GM23338 (cell line): ENCODE results near the gene MAN1B1. TPM values are rescaled to one million over a fixed set of nuclear protein-coding genes. Genes with fewer than 3 reads are reported as not detected.

Experiments used
- ATAC-seq: fragments of 200-7000 bp; cut with Tn5 transposase; 3 replicates; pipeline ENCODE4 v1.9.1; 2020
- DNase-seq: peaks from one replicate; pipeline ENCODE4 v3.0.0-alpha.2; 2015; ENCODE audit warnings: low spot score
- H2AFZ ChIP-seq: fragments of 200-600 bp; sonication (generic); 2 replicates; pipeline ENCODE4 v1.8.0; 2016; ENCODE audit warnings: antibody characterized with exemption, mild to moderate bottlenecking, moderate library complexity
- H3F3A ChIP-seq: fragments of 200-600 bp; sonication (generic); replicated peaks from 2 replicates; pipeline ENCODE4 v1.8.0; 2017; ENCODE audit warnings: antibody characterized with exemption, mixed run types, low read depth
- H3K27ac ChIP-seq: fragments of 200-600 bp; sonication (generic); 2 replicates; pipeline ENCODE4 v1.6.1; 2016; ENCODE audit warnings: low read depth
- H3K27me3 ChIP-seq: fragments of 200-600 bp; sonication (generic); 2 replicates; pipeline ENCODE4 v1.8.0; 2016; ENCODE audit warnings: mild to moderate bottlenecking, mixed run types, moderate library complexity; ENCODE audit not compliant: insufficient read depth
- H3K36me3 ChIP-seq: fragments of 200-600 bp; sonication (generic); 2 replicates; pipeline ENCODE4 v1.8.0; 2016; ENCODE audit warnings: mild to moderate bottlenecking; ENCODE audit not compliant: insufficient read depth
- H3K4me1 ChIP-seq: fragments of 200-600 bp; sonication (generic); 2 replicates; pipeline ENCODE4 v1.8.0; 2016; ENCODE audit warnings: mild to moderate bottlenecking, moderate library complexity; ENCODE audit not compliant: insufficient read depth
- H3K4me2 ChIP-seq: fragments of 200-600 bp; sonication (generic); 2 replicates; pipeline ENCODE4 v1.7.1; 2017; ENCODE audit warnings: mixed run types
- H3K4me3 ChIP-seq: fragments of 200-600 bp; sonication (generic); 2 replicates; pipeline ENCODE4 v1.6.1; 2016; ENCODE audit warnings: mixed run types
- H3K79me2 ChIP-seq: fragments of 200-600 bp; sonication (generic); replicated peaks from 2 replicates; pipeline ENCODE4 v1.8.0; 2017; ENCODE audit warnings: mild to moderate bottlenecking; ENCODE audit not compliant: insufficient read depth
- H3K9me2 ChIP-seq: fragments of 200-600 bp; sonication (generic); 2 replicates; pipeline ENCODE4 v1.8.0; 2017; ENCODE audit not compliant: insufficient read depth
- H4K20me1 ChIP-seq: fragments of 200-600 bp; sonication (generic); replicated peaks from 2 replicates; pipeline ENCODE4 v1.8.0; 2017; ENCODE audit warnings: mild to moderate bottlenecking; ENCODE audit not compliant: insufficient read depth
- H3K27ac Mint-ChIP-seq: 2 replicates; pipeline ENCODE4 v1.8.0; 2020; ENCODE audit warnings: inconsistent platforms, mild to moderate bottlenecking, moderate library complexity, mixed read lengths
- H3K27me3 Mint-ChIP-seq: 3 replicates; pipeline ENCODE4 v1.8.0; 2022; ENCODE audit warnings: low read depth, mild to moderate bottlenecking, moderate library complexity, mixed read lengths, inconsistent platforms; ENCODE audit not compliant: insufficient read depth, poor library complexity
- H3K36me3 Mint-ChIP-seq: 3 replicates; pipeline ENCODE4 v1.8.0; 2021; ENCODE audit warnings: low read depth, mild to moderate bottlenecking, inconsistent platforms, moderate library complexity, mixed read lengths
- H3K4me1 Mint-ChIP-seq: 3 replicates; pipeline ENCODE4 v1.8.0; 2020; ENCODE audit warnings: mild to moderate bottlenecking, inconsistent platforms, mixed read lengths
- H3K4me3 Mint-ChIP-seq: 3 replicates; pipeline ENCODE4 v1.8.0; 2021; ENCODE audit warnings: moderate library complexity, mild to moderate bottlenecking, inconsistent platforms, mixed read lengths
- H3K9me3 Mint-ChIP-seq: 3 replicates; pipeline ENCODE4 v1.8.0; 2020; ENCODE audit warnings: moderate library complexity, mild to moderate bottlenecking, inconsistent platforms, mixed read lengths
- CTCF ChIP-seq, 2 experiments: fragments of 200-600 bp in 1 of 2; sonication (generic) in 1 of 2; conservative IDR thresholded peaks; 2 replicates each; pipeline versions ENCODE4 v1.5.1 to v1.6.1; 2016 to 2017; ENCODE audit warnings: antibody characterized with exemption in 2 of 2, low read depth in 2 of 2, mild to moderate bottlenecking in 2 of 2, moderate library complexity in 1 of 2
- EZH2phosphoT487 ChIP-seq: fragments of 200-600 bp; sonication (generic); IDR thresholded peaks from one replicate; pipeline ENCODE4 v1.8.1; 2018; ENCODE audit warnings: antibody characterized with exemption; ENCODE audit not compliant: unreplicated experiment
- POLR2AphosphoS5 ChIP-seq: IDR thresholded peaks from 2 replicates; pipeline ENCODE4 v1.6.1; 2016; ENCODE audit warnings: antibody characterized with exemption, low read depth
- STAT1 ChIP-seq: IDR thresholded peaks from one replicate; pipeline ENCODE4 v1.6.1; 2016; ENCODE audit warnings: antibody characterized with exemption; ENCODE audit not compliant: unreplicated experiment
- ZNF331 ChIP-seq: fragments of 250-450 bp; sonication (Bioruptor Pico); IDR thresholded peaks from 2 replicates; pipeline ENCODE4 v1.5.0; 2020; ENCODE audit warnings: low read depth, mild to moderate bottlenecking, moderate library complexity
- polyA plus RNA-seq: library from polyadenylated mRNA; unstranded; fragments of >200 nt; fragmentation: Nextera tagmentation; extraction: Ambion mirVana; gene quantifications from 2 replicates; pipeline ENCODE4 v1.2.1, GENCODE V29; 2016
- total RNA-seq: library from RNA; depleted of rRNA; stranded (reverse); fragments of >200 nt; shearing (Covaris generic); gene quantifications from 2 replicates; pipeline ENCODE4 v1.2.3, GENCODE V29; 2014
- TF ChIP-seq, protein P1 (sequence below): IDR thresholded peaks from 2 replicates; pipeline ENCODE4 v1.6.1; 2016; ENCODE audit warnings: antibody characterized with exemption
- TF ChIP-seq, protein P2 (sequence below): IDR thresholded peaks from one replicate; pipeline ENCODE4 v1.6.1; 2018; ENCODE audit warnings: antibody characterized with exemption; ENCODE audit not compliant: unreplicated experiment

The MAN1B1 gene
- total and polyA plus RNA-seq, 2 experiments from 2014 or later, result 15.7 to 39.9 TPM

DNA sequence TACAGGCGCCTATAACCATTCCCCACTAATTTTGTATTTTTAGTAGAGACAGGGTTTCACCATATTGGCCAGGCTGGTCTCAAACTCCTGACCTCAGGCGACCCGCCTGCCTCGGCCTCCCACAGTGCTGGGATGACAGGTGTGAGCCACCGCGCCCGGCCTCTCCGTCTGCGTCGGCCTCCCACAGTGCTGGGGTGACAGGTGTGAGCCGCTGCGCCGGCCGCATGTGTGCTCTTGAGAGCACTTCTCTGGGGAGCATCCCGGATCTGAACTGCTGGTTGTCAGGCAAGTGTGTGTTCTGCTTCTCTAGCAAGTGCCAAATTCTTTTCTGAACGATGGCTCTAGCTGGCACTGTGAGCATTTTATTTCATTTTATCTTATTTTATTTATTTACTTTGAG lies 29.2 kb upstream of the MAN1B1 start:
- Histone ChIP-seq H3K27ac (no peak overlapping the region), H3K4me3 (no peak overlapping the region), H3K79me2 (no peaks in the 10 kb centered on the region), H4K20me1 (no peaks in the 10 kb centered on the region), H3K27me3 (peaks cover 31% of the 10 kb centered on the region), H3K4me2 (no peak overlapping the region), H3K9me2 (no peaks in the 10 kb centered on the region), H3F3A (0 out of 2 replicates have a peak, but pooled peaks cover under 1% of the 10 kb centered on the region), H3K4me1 (no peaks in the 10 kb centered on the region), H2AFZ (no peak overlapping the region), H3K36me3 (no peaks in the 10 kb centered on the region)
- no peak for DNase-seq
- Mint-ChIP-seq H3K4me1 (peaks cover 2% of the 10 kb centered on the region; the same call in 1 of the 3 replicates), H3K9me3 (no peaks in the 10 kb centered on the region), H3K4me3 (no peak overlapping the region), H3K27ac (no peak overlapping the region), H3K27me3 (peaks cover 30% of the 10 kb centered on the region), H3K36me3 (no peaks in the 10 kb centered on the region)
- TF ChIP-seq EZH2phosphoT487, result no peak
- TF ChIP-seq, protein P1, sequence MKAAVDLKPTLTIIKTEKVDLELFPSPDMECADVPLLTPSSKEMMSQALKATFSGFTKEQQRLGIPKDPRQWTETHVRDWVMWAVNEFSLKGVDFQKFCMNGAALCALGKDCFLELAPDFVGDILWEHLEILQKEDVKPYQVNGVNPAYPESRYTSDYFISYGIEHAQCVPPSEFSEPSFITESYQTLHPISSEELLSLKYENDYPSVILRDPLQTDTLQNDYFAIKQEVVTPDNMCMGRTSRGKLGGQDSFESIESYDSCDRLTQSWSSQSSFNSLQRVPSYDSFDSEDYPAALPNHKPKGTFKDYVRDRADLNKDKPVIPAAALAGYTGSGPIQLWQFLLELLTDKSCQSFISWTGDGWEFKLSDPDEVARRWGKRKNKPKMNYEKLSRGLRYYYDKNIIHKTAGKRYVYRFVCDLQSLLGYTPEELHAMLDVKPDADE, result no peak
- TF ChIP-seq CTCF (conservative IDR thresholded peaks at IDR 0.05; ENCODE audit: low read depth in 2 of 2), result no peak
- TF ChIP-seq, protein P2, sequence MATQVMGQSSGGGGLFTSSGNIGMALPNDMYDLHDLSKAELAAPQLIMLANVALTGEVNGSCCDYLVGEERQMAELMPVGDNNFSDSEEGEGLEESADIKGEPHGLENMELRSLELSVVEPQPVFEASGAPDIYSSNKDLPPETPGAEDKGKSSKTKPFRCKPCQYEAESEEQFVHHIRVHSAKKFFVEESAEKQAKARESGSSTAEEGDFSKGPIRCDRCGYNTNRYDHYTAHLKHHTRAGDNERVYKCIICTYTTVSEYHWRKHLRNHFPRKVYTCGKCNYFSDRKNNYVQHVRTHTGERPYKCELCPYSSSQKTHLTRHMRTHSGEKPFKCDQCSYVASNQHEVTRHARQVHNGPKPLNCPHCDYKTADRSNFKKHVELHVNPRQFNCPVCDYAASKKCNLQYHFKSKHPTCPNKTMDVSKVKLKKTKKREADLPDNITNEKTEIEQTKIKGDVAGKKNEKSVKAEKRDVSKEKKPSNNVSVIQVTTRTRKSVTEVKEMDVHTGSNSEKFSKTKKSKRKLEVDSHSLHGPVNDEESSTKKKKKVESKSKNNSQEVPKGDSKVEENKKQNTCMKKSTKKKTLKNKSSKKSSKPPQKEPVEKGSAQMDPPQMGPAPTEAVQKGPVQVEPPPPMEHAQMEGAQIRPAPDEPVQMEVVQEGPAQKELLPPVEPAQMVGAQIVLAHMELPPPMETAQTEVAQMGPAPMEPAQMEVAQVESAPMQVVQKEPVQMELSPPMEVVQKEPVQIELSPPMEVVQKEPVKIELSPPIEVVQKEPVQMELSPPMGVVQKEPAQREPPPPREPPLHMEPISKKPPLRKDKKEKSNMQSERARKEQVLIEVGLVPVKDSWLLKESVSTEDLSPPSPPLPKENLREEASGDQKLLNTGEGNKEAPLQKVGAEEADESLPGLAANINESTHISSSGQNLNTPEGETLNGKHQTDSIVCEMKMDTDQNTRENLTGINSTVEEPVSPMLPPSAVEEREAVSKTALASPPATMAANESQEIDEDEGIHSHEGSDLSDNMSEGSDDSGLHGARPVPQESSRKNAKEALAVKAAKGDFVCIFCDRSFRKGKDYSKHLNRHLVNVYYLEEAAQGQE, result no peak
- no peak for TF ChIP-seq STAT1
- TF ChIP-seq ZNF331 (CRISPR knock-in tag), result no peak
- no peak for ATAC-seq

DNA sequence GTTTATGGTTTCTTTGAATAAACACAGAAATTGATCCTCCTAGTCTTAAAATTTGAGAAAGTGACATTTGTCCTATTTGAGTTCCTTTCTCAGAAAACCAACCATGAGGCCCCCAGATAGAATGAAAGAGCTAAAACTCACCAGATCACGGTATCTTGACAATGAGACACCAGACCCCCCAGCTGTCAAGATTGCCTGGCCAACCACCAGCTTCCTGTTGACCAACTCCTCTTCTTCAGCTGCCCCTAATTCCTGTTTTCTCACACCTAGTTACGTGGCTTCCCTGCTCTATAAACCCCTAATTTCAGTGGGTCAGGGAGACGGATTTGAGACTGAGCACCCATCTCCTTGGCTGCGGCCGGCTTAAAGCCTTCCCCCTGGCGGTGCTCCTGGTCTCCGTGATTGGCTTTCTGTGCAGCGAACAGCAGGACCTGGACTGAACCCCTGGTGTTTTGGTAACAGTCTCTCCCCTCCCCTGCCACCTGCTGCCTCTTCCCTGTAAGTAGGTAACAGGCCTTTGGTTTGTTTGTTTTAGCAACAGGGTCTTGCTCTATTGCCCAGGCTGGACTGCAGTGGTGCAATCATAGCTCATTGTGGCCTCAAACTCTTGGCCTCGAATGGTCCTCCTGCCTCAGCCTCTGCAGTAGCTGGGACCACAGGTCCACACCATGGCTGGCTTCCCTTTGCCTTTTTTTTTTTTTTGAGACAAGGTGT lies 28.1 kb upstream of the MAN1B1 start:
- no peaks in the 10 kb centered on the region for H3K4me1 ChIP-seq
- H3K27me3 Mint-ChIP-seq, result peaks cover 22% of the 10 kb centered on the region
- peaks cover 2% of the 10 kb centered on the region; the same call in 1 of the 3 replicates for H3K4me1 Mint-ChIP-seq
- no peaks in the 10 kb centered on the region for H3K9me3 Mint-ChIP-seq
- no peak overlapping the region for H3K27ac ChIP-seq
- no peaks in the 10 kb centered on the region for H3K79me2 ChIP-seq
- H3F3A ChIP-seq, result no peaks in the 10 kb centered on the region
- no peak for TF ChIP-seq POLR2AphosphoS5
- no peak; a peak in 1 of 4 replicates for TF ChIP-seq CTCF (conservative IDR thresholded peaks at IDR 0.05; ENCODE audit: low read depth in 2 of 2)
- H3K9me2 ChIP-seq, result no peaks in the 10 kb centered on the region
- H3K27ac Mint-ChIP-seq, result no peak overlapping the region
- no peak overlapping the region for H3K4me3 Mint-ChIP-seq
- DNase-seq (no peak), ATAC-seq (no peak)
- no peaks in the 10 kb centered on the region for H3K36me3 ChIP-seq
- H3K4me2 ChIP-seq, result no peak overlapping the region
- H3K36me3 Mint-ChIP-seq, result no peaks in the 10 kb centered on the region
- no peaks in the 10 kb centered on the region for H4K20me1 ChIP-seq
- no peak overlapping the region for H3K4me3 ChIP-seq
- H3K27me3 ChIP-seq, result peaks cover 20% of the 10 kb centered on the region
- no peak overlapping the region for H2AFZ ChIP-seq
